Measurements from ENCODE around the gene IL16.

The IL16 gene

GRCh38 chr15:81209635-81210034, 13.0 kb downstream of the IL16 start:
- no peak for DNase-seq

DNA sequence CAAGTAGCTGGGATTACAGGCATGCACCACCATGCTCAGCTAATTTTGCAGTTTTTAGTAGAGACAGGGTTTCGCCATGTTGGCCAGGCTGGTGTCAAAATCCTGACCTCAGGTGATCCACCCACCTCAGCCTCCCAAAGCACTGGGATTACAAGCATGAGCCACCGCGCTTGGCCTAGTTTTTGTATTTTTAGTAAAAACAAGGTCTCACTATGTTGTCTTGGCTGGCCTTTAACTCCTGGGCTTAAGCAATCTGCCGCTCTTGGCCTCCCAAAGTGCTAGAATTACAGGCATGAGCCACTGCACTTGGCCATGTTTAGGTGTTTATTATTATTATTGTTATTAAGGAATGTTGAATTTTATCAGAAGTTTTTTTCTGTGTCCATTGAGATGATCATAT, 14.7 kb downstream of the IL16 start:
- DNase-seq: no peak

GRCh38 chr15:81213982-81214381, 17.3 kb downstream of the IL16 start:
- DNase-seq: no peak

DNA sequence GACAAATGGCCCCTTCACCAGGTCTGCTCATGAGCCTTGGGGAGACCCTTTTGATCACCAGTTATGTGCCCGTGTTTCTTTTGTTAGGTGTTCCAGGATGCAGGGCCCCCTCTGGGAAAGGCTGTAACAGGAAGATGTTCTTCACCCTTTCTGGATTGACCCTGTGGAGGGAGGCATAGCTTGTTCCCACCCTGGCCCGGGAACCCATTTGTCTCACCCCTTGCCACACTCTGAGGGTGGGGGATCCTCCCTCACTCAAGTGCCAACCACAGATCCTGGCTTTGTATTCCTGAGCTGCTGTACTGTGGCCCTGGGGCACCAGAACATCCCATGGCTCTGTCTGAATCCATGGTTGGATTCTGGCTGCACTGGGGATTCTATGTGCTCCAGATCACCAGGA, 18.9 kb downstream of the IL16 start:
- DNase-seq: no peak

- DNase-seq: no peak
Measured at GRCh38 chr15:81215983-81216382, 19.3 kb downstream of the IL16 start.

DNA sequence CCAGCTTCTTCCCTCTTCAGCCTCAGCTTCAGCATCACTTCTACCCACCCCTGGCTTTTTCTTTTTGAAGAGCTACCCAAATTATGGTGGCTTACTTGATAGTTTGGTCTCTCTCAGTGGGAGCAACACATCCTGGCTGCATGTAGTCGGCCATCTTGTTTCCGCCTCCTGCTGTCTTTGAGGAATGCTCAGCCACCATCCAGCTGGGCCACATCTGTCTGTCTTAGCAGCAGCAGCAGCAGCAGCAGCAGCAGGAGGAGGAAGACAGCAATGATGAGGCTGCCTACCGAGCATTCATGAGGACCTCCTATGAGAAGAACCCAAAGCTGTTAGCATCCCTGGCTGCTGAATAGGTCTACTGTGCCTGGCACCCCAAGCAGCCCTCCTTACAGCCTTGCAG, 19.7 kb downstream of the IL16 start:
- no peak for DNase-seq

GRCh38 chr15:81221449-81221848, 24.8 kb downstream of the IL16 start:
- DNase-seq: no peak

- DNase-seq: no peak
Measured at GRCh38 chr15:81222007-81222406, 25.3 kb downstream of the IL16 start.

DNA sequence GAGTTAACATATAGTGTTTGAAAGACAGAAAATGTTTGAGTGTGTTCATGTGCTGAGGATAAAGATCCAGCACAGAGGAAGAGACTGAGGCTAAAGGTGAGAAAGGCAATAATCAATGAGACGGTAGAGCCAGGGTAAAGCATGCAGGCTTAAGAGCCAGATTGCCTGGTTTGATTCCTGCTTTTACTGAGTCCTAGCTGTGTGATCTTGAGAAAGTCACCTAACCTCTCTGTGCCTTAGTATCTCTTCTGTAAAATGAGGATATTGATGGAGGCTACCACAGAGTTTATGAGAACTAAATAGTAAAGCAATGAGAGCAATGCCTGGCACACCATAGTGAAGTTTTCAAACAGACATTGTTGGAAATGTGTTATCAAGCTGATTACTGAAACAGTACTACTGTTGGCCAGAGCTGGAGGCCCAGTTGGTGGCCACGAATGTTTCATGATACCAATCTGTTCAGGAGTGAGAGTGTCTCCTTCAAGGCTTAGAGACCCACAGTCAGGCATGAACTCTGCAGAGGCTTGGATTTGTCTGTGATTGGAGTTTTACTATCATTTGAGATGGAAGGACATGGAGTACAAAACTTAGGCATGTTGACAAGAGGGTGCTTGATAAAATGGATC, 26.8 kb downstream of the IL16 start:
- no peak for DNase-seq

DNA sequence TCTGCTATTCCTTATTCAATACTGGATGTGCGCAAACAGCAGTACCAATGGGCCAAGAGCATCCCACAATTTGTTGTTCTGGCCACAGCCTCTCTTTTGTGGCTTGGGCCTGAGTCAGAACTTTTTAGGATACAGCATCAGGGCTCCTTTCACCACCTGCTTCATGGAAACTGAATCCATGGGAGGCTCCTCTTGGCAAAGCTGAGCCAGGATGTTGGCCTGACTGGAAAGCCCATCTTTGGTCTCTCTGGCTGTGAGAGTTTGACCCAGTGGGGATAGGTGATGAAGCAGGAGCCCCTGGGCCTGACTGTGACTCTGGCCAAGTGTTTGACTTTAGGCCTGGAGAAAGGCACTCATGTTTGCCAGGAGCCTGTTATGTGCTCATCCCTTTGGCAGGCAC, 27.6 kb downstream of the IL16 start:
- no peak for DNase-seq

DNA sequence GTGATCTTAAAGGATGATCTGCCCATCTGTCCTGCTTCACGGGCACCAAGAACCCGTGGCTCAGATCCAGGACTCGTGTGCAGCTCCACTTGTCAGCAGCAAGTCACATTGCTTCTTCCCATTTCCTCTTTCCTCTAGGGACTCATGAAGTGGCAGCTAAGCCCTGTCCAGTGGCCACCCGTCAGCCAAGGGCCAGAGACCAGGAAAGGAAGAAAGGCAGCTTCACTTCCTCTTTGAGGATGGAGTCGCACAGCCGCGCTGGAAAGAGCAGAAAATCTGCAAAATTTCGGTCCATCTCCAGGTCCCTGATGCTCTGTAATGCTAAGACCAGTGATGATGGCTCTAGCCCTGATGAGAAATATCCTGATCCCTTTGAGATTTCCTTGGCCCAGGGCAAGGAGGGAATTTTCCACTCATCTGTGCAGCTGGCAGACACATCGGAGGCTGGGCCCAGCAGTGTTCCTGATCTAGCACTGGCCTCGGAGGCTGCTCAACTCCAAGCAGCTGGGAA, 28.5 kb downstream of the IL16 start:
- no peak for DNase-seq

DNA sequence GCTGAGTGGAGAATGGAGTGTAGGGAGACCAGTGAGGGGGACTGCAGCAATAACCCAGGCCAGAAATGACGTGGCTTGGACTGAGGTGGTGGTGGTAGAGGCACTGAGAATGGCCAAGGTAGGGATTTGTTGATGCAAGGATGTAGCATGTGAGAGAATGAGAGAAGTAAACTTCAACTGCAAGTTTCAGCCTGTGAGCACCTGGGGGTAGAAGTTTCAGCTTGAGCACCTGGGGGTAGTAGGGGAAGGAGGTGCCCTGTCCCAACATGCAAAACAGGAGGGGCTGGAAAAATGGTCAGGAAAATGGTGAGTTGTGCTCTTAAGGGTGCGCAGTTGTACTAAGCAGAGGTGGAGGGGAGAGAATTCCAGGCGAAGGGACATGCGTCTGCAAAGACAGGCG, 31.0 kb downstream of the IL16 start:
- no peak for DNase-seq

DNA sequence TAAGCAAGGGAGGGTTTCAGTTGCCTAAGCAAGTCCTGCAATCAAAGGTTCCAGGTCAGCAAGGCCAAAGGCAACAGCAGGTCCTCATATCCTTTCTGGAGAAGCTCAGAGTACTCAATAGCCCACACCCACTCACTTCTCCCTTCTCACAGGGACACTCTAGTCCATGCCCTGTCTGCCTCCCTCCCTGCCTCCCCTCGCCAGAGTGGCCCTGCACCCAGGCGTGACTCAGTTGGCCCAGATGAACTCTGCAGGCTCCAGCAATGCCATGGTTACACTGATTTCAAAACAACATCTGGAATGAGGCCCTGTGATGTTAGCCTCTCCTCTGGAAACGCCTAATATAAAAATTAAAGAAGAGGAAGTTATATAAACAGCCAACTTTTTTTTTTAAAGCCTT, 32.9 kb downstream of the IL16 start:
- DNase-seq: no peak

DNA sequence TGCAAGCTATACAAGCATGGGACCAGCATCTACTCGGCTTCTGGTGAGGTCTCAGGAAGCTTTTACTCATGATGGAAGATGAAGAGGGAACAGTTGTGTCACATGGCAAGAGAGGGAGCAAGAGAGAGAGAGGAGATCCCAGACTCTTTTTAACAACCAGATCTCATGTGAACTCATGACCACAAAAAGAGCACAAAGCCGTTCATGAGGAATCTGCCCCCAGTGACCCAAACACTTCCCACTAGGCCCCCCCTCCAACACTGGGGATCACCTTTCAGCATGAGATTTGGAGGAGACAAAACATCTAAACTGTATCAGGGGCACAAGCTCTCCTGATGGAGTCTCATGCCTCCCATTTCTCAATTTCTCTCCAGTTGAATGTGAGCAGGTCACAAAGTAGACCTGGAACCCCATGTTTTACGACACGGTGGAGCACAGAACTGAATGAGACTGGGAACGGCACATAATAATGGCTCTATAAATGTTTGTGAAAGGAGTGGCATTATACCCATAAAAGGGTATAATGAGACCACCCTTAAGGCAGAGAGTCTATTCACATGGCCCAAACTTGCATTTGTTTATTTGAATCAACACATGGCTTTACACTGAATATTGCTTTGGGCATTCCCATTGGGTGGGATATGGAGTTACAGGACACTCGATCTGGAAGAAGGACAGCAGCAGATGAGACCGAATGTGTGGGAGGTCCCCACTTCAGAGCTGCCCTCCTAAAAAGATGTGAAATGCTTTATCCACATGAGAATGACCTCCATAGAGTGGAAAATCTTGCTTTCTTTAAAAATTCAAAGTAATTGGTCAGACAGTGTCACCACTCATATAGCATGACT, 38.8 kb downstream of the IL16 start:
- no peak for DNase-seq

DNA sequence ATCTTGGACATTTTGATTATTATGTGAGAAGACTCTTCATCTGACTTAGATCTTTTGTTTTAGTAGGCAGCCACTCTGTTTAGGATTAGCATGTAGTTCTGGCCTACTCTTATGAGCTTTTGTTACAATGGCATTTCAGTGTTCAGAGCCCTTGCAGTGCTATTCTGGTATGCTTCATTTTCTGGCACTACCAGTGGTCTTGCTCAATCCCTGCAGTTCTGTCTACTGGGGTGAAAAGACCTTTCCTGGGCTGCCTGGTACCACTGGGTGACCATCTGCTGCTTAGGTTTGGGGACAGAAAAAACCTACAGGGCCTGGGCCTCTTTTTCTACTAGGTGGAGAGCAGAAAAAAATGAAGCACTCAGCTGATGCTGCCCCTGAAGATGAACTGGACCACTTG, 42.5 kb downstream of the IL16 start:
- no peak for DNase-seq

GRCh38 chr15:81242778-81243177, 46.1 kb downstream of the IL16 start:
- DNase-seq: no peak

DNA sequence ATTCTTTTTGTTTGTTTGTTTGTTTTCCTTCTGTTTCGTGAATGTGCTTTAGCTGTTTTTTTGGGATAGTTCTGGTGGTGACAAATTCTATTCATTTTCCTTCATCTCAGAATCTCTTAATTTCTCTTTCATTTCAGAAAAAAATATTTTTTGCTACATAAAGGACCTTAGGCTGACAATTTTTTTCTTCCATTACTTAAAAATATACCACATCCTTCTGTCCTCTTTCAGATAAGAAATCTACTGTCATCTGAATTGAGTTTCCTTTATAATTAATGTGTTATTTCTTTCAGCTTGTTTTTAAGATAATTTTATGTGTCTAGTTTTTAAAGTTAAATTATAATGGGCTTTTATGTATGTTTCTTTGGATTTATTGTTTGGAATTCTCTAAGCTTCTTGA, 47.6 kb downstream of the IL16 start:
- DNase-seq: peak; percentile 18

GRCh38 chr15:81253846-81254245, 57.2 kb downstream of the IL16 start:
- DNase-seq: no peak

- DNase-seq: no peak
Measured at GRCh38 chr15:81254277-81254915, 57.7 kb downstream of the IL16 start.

DNA sequence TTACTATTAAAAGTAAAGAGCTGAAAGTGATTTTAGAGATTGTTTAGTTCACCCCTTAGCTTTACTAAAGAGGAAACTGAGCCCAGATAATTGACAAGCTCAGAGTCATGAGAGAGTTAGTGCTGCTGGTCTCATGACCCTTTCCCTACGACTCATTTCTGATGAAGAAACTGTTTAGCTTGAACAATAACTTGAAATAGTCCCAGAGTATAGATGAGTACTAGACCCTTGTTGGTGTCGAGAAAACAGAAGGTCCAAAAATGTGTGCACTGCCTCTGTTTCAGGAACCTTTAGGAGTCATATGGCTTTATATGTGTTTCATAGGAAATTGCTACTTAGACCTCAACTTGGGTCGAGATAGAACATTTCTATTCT, 58.2 kb downstream of the IL16 start:
- no peak for DNase-seq

DNA sequence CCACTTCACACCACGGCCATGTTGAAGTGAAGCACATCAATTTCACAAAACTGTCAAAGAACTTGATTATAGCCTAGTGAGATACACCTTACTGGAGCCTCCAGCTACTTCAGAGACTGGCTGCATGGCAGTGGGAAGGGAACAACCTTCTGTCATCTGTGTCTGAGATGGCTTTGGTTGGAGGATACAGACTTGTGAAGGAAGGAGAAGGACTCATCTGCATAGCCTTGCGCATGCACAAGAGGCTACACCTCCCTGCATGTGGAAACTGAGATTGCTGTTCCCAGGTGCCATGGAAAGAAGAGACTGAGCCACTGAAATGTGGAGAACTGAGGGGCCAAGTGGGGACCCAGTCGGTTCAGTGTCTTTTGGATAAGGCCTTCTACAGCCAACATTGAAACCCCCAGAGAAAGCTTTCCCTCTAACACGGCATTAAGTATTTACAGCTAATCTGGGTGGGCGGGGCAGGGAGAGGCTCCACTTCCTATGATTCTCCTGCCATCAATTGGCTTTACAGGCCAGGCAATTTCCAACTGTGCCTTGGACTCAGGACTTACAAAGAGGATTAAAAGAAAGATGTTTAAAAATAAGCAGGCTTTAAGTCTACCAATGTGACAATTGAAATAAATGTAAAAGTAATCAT, 58.8 kb downstream of the IL16 start:
- DNase-seq: no peak

DNA sequence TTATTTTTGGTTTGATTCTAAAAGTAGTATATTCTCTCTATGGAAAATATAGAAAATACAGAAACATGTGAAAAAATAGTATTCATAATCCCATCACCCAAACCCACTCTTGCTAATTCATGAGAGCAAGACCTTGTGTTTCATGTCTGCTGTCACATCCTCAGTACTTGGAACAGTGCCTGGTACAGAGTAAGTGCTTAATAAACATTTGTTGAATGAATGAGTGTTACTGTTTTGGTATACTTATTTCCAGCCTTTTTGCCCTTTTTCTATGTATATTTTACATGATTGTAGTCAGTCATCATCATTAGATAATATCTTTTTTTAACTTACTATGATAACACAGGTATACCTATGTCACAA, 59.3 kb downstream of the IL16 start:
- DNase-seq: no peak

GRCh38 chr15:81256916-81257315, 60.2 kb downstream of the IL16 start:
- peak; percentile 63 for DNase-seq

GRCh38 chr15:81257435-81257834, 60.8 kb downstream of the IL16 start:
- no peak for DNase-seq
